Measurements from ENCODE around the gene DUSP6.

DUSP6 gene

DNA sequence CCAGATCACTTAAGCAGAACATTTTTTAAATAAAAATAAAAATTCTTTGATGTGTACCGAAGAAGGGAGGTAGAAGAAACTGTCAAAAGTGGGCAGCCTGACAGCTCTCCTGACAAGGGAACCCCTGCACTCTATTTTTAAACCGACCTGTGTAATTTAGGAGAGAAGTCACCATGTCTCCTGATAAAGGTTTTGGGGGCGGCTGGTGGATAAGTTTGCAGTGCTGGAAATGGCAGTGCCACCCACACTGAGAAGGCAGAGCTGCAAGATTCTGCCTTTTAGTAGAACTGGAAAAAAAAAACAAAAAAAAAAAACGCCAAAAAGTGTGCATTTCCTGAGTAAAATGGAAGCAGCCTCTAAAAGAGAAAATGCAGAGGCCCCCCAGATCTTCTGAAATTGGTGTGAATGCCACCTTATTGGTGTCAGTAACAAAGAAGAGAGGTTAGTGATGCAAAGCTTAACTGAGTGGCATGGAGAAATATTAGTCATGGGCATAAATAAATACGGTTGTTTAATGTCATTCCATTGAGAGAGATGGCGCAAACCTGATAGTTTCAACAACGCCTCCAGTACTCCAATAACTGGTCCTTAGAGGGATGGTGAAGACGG is 24.7 kb downstream of the DUSP6 start:
- DNase-seq, result no peak

DNA sequence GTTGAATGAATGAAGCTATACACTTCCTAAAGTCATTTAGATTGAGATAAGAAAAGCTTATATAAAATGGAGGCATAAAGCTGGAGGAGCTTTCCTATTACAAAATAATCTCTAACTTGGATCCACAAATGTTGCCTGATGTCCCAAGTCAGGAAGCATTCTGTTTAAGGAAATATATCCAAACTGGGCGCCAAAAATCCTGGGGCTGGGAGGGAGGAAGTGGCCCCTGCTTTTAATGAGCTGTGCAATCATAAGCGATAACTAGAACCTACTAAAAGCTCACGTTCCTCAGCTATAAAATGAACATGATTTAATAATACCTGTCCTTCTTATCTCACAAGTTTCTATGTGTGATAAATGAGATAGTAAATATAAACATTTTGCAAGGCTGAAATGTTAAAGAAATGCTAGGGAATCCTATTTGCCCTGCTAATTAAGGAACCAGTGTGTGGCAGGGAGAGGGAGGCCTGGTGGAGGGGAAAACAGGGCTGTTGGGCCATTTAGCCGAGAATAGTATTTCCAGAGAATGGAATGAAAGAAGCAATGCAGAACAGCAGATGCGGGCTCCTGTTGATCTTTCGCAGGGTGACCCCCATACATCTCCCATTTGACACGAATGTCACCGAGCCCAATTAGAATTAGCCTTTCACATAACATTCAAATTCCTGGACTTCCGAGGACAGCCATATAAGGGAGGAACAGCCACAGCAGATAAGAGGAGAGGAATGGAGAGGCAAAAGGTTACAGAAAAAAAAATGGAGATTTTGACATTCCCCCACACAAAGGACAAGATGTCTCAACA is 25.9 kb downstream of the DUSP6 start:
- DNase-seq, result no peak

DNA sequence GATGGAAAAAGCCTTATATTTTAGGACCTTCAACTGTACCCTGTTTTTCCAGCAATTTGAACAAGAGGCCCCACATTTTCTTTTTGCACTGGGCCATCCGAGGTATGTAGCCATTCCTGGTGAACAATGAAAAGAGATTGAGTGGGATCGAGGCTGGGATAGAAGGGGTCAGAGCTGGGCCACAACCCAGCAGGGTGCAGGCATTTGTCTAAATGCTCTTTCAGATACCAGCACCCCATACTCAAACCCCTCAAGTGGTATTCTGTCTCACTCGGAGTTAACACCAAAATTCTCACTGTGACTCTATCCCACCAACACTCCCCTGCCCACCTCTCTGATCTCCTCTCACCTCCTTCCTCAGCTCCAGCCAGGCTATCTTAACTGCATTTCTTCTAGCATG is 26.8 kb downstream of the DUSP6 start:
- DNase-seq, result no peak

DNA sequence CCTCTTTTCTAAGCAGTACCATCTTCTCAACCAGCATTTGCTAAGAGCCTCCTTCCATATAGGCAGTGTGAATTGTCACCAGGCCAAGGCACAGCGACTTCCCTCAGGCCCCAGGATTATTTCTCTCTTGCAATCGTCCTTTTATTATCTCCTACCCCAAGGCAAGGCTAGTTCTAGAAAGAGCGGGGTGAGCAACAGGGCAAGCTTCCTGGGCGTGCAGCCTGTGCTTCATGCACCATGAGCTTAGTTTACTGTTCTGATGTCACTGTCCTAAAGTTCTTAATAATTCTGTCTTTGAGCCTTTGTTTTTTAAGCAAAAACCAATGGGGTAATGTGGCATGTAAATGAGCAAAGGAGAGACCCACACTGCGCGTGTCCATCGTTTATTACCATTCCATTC is 27.9 kb downstream of the DUSP6 start:
- DNase-seq, result no peak

DNA sequence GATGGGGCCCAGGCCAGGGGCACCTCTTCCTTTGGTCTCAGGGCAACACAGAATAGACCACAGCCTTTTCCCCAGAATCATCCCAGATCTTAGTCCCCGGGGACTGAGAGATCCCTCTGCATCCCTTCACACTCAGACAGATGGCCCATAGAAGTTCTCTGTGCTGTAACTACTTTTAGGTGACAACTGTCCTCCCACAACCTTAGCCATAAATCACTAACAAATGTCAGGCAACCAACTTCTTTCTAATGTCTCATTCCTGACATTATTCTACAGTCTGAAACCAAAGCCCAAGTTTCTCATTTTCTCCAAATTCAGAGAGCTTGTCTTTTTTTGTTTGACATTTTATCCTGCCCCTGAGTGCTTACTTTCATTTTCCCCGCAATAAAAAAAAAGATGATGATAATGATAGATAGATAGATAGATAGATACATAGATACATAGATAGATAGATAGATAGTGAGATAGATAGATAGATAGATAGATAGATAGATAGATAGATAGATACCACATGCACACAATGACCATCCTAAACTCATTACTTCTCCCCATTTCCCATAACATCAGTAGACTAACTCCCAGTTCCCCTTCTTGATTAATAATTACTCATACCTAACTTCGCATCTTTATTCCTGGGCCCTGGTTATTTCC is 28.6 kb downstream of the DUSP6 start:
- no peak for DNase-seq

DNA sequence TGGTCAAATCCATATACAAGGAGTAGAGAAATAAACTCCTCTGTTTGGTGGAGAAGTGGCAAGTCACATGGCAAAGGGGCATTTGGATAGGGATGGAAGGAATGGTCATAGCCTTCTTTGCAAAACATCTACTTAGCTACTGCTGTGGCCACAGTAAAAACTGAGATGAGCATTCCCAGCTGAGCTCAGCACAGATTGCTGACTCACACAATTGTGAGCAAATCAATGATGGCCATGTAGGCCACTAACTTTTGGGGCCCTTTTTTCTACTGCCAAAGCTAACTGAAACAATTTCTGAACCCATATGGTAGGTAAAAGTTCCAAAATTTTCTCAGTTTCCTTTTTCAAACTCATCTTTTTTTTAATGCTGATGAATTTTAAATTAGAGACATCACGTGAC is 31.6 kb downstream of the DUSP6 start:
- DNase-seq, result no peak

DNA sequence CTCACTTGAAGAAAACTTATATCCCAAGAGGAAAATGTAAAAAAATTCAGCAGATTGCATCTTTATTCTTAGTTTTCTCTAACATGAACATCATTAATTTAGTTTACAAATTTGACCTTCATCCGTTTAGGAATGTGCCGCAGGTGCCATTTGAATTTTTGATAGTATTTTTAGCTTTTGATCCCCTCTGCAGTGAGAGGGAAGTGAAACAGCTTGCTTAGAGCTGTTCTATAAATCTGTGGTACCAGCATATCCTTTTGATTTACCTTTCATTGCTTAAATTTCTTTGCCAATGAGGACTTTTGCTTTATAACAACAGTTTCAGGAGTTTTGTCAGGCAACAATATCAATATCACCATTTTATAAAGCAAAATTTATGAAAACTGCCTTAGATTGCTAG is 32.7 kb downstream of the DUSP6 start:
- DNase-seq, result no peak

DNA sequence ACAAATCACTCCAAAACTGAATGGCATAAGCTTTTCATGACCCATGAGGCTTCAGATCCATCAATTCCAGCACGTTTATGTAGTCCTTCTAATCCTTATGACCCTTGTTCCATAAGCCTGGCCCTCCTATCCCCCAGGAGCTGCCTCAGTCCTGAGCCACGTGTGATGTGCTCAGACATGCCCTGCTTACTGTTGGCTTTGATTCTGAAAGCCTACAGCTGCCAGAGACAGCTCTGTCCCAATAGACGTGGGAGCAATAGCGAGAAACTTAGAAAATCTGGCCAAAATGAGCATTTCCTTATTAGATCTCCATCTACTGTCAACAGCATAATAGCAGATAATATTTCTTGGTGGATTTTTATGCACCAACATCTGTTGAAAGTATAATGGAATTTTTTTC is 33.2 kb downstream of the DUSP6 start:
- no peak for DNase-seq

DNA sequence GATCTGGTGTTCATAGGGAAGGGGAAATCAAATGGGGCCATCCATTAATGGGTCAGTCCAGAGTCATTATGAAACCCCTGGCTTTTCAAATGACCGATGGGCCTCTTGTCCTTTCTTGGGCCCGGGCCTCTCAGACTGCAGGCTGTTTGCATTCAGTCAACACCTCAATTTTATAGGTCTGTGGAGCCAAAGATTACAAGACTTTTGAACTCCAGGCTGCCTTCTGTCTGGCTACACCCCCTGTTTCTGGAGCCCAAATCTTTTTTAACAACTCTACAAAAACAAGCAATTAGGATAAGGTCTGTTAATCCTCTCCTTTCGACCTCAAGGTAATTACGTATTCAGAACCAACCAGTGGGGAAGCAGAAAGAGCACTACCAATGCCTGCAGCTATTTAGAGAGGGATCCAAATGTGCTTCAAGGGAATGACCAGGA is 35.6 kb downstream of the DUSP6 start:
- DNase-seq, result no peak

DNA sequence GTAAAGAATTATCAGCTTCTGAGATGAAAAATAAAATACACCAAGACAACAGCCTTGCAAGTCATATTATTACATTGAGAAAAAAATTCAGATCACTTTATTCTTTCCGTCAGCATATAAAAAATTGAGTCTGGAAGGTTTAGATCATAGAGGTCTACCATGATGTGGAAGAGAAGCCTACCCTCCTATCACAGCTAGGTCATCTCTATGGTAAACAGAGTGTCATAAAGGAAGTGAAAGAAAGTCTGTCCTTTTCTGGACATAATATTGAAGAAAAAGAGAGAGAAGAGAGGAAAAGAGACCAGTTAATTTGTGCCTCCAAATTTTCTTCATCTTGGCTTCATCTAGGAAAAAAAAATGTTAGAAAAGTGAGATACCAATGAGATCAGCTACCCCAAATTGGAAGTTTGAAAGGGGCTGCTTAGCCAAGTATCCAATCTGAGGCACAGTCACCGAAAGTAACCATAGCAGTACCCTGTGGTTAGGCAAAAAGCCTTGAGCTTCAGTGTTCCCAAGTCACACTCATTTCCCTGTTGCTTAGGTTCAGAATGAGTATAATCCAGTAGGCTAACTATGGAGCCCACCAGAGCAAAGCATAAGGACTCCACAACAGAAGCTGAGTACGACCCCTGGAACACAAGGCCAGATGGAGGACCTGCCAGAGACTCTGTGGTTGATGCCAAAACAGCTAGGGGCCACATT is 38.1 kb downstream of the DUSP6 start:
- no peak for DNase-seq

DNA sequence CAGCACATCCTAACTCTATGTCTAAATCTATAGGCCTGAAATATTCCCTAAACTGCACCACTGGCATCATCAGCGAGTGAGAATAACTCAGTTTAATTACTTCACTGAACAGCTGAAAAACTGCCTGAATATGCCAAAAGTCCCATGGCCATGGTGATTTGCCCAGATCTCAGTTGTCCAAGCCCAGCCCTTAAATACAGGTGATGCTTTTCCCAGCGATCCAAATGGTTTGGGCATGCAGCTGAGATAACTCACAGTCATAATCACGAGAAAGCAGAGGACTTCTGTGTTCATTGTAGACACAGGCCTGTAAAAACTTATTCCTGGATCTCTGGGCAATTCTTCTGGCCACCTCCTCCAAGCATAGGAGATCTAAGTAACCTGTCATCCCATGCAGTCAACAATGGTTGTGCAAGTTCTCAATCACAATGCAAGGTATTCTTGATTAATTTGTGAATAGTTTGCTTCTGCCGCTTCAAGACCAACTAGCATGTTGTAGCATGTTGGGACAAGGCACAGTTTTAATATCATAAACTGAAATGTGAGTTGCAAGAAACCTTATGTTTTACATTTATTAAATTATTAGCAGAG is 40.5 kb downstream of the DUSP6 start:
- DNase-seq, result no peak

DNA sequence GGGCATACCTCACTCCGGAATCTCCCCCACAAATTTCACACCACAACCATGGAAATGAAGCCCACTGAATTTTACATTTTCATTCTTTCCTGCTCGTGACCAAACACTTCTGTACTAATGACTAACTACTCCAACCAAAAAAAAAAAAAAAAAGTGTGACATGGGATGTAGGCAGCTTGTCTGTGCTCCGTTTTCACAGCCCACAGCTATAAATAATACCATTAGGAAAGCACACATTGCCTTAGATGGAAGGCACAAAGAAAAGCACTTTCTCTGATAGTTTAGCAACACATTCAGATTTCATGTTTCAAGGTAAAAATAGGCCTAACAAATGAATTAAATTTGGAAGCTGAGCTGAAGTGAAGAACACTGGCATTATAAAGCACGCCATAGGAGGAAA is 42.5 kb downstream of the DUSP6 start:
- no peak for DNase-seq

DNA sequence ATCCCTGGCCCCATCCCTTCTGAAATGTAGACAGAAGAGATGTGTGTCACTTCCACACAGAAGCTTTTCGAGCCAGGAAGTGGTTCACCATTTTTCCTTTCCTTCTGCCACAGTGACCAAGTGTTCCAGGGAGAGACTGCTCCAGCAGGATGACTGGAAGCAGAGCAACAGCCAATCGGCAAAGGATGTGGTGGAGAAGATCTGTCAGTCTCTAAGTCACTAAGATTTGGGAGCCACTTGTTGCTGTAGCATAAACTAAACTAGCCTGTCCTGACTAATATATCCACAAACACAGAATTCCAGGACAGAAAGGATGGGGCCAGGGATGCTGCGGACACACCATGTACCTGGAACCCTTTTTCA is 42.9 kb downstream of the DUSP6 start:
- DNase-seq, result no peak

DNA sequence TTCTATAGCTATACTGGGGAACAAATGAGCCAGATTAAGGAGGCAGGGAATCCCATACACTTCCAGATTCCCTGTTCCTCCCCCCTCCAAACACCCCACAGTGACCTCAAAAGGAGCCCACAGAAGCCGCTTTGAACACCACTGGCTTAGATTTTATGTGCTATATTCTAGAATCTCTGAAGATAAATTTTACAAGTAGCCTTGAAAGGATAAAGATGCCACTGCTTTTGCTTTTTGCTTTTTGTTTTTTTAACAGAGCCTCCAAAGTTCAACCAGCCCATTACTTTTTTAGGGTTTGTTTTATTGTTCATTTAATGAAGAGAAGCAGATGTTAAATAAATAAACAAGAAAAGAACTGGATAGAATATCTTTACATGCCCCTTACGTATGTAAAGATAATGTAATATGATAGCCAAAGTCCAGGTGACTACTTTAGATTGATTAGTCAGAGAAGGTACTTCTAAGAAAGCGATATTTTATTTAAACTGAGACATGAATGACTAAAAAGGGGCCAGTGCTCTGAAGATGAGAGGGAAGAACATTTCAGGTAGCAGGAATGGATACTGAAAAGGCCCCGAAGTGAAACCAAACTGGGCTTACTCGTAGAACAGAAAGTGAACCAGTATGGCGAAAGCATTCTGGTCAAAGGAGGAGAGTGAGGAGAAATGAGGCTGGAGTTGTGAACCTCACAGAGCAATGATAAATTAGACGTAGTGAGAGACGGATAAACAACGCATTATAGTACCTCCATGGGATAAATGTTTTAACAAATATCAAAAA is 44.6 kb downstream of the DUSP6 start:
- DNase-seq, result no peak

DNA sequence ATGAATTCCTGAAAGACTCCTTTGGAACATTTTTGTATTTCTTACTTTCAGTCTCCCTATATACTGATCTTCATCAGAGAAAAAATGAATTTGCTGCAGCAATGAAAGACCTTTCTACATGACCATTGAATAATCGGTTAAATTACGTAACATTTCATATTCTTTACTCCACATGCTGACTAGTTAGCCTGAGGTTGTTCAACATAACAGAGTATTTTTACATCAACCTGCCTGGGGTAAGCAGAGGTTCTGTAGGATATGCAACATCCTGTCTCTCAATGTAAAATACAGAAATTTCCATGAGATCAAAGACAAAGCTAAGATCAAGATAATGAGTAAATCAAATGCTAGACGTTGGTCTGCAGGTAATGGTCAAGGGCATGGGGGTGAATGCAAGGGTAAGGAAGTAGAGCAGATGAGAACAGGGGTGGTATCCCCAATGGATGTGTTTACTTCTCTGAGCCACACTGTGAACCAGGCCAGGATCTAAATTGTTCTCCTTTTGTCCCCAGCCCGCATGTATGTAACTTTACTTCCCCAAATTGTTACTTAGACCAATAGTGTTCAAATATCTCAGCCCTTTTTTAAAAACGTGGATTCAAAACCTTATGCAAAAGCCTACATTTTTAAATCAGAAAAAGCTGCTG is 45.4 kb downstream of the DUSP6 start:
- DNase-seq, result no peak

DNA sequence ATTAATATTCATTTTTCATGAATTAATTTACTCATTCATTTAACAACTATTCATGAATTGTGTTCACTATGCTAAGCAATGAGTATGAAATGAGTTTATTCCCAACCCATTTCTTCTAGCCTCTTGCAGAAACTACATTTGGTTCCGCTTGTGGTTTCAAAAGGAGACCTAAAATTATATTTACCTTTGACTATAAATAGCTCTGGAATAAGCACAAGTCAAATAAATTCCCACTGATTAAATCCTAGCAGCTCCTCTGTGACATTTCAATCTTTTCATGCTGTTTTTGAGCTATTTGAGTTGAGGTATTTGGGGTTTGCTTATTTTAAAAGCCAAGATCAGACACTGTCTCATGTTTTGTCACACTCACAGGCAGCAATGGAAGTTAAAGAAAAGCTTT is 46.9 kb downstream of the DUSP6 start:
- no peak for DNase-seq

DNA sequence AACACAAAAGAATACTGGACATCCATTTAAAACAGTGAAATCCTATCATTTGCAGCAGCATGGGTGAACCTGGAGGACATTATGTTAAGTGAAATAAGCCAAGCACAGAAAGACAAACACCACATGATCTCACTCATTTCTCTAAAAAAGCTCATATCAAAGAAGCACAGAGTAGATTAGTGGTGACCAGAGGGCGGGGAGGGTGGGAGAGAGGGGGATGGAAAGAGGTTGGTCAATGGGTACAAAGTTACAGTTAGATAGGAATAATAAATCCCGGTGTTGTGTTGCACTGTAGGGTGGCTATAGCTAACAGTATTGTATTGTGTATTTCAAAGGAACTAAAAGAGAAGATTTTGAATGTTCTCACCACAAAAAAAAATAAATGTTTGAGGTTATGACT is 52.4 kb downstream of the DUSP6 start:
- no peak for DNase-seq

DNA sequence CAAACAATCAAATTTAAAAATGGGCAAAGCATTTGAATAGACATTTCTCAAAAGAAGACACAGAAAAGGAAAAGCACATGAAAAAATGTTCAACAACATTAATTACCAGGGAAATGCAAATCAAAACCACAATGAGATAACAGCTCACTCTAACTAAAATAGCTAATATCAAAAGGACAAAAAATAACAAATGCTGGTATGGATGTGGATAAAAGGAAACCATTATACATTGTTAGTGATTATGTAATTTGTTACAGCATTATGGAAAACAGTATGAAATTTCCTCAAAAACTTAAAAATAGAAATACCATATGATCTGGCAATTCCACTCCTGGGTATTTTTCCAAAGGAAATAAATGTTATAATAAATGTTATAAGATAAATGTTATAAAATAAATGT is 52.9 kb downstream of the DUSP6 start:
- no peak for DNase-seq
